Bladder microvascular endothelial cell (primary cell): ENCODE data around the gene MAP1A. TPM values are rescaled to one million over a fixed set of nuclear protein-coding genes. Genes with fewer than 3 reads are reported as not detected.

Source experiments
- total RNA-seq: library from RNA; depleted of rRNA; stranded (reverse); fragments of >200 nt; gene quantifications from 2 replicates; pipeline ENCODE4 v1.2.3, GENCODE V29; 2014

MAP1A gene
- 0.31 and 0.32 TPM in 2 replicates for total RNA-seq

GRCh38 chr15:43517354-43518196, at the start of gene MAP1A:
MAP1A (plus strand) TSS chr15:43517608; CDS start chr15:43521474, 3,866 bp downstream.

GRCh38 chr15:43492673-43493601, 24.5 kb upstream of the MAP1A start, which contains the start of gene TP53BP1:
TP53BP1 (minus strand) TSS chr15:43493156; CDS start chr15:43493043, 113 bp downstream.

Other genes starting within 250 kb of the MAP1A start
- gene TGM7, start 215.4 kb upstream of the MAP1A start, total RNA-seq, result not detected in 2 replicates
- 3.6 and 9.5 TPM in 2 replicates for gene LCMT2, start 187.0 kb upstream of the MAP1A start, total RNA-seq
- gene ZSCAN29, start 146.6 kb upstream of the MAP1A start, total RNA-seq, result 12.5 and 15.7 TPM in 2 replicates
- 7.0 and 12.5 TPM in 2 replicates for gene TUBGCP4, start 146.5 kb upstream of the MAP1A start, total RNA-seq
- 26.4 and 86.3 TPM in 2 replicates for gene TP53BP1, start 24.5 kb upstream of the MAP1A start, total RNA-seq
- 14.1 and 42.9 TPM in 2 replicates for gene PPIP5K1, start 72.6 kb downstream of the MAP1A start, total RNA-seq
- gene CKMT1B, start 76.4 kb downstream of the MAP1A start, total RNA-seq, result not detected in 2 replicates
- gene STRC, start 101.2 kb downstream of the MAP1A start, total RNA-seq, result 0.06 TPM in 1 of 2 replicates, not detected in the other
- gene CATSPER2, start 131.2 kb downstream of the MAP1A start, total RNA-seq, result 0.97 and 2.1 TPM in 2 replicates
- gene CKMT1A, start 176.3 kb downstream of the MAP1A start, total RNA-seq, result not detected in 2 replicates
- 103 and 270 TPM in 2 replicates for gene PDIA3, start 228.8 kb downstream of the MAP1A start, total RNA-seq